B cell (primary cell): Measurements from ENCODE around the gene HERC2. TPM values are rescaled to one million over a fixed set of nuclear protein-coding genes. Genes with fewer than 3 reads are reported as not detected.

Source experiments
- ATAC-seq: fragments of 200-7000 bp; cut with Tn5 transposase; one replicate; pipeline ENCODE4 v1.10.0; 2021; ENCODE audit warnings: low read depth, mild to moderate bottlenecking, moderate number of reproducible peaks, moderate library complexity
- CTCF ChIA-PET: fragments of 350-600 bp; sonication (Branson Sonifier 250); formaldehyde crosslinking; loops from one replicate; lab custom pipeline; 2021; ENCODE audit warnings: antibody characterized with exemption, inconsistent platforms; lab: Charles Lee
- POLR2A ChIA-PET: fragments of 350-600 bp; sonication (Branson Sonifier 250); formaldehyde crosslinking; loops from one replicate; lab custom pipeline; 2021; ENCODE audit warnings: antibody characterized with exemption; lab: Charles Lee
- DNase-seq: peaks from one replicate; pipeline ENCODE4 v3.0.0; 2013
- H2AFZ ChIP-seq: 2 replicates; pipeline ENCODE4 v1.6.1; 2012; ENCODE audit warnings: mild to moderate bottlenecking, low read depth, low read length; ENCODE audit not compliant: insufficient read depth, poor library complexity, severe bottlenecking
- H3K27ac ChIP-seq, 2 donors: 1 replicate in 1 of 2; 2 replicates in 1 of 2; pipeline ENCODE4 v1.5.1; 2012 to 2013; ENCODE audit warnings: low read length in 2 of 2, mild to moderate bottlenecking in 2 of 2, moderate library complexity in 1 of 2
- H3K27me3 ChIP-seq, 4 experiments: fragments of 200-600 bp in 1 of 4; sonication (generic) in 1 of 4; replicated peaks in 1 of 4; 1 replicate in 2 of 4; 2 replicates in 2 of 4; pipeline versions ENCODE4 v1.6.1 to v1.7.0; 2013 to 2016; ENCODE audit warnings: low read length in 3 of 4, mild to moderate bottlenecking in 2 of 4, mixed read lengths in 1 of 4, moderate library complexity in 1 of 4; ENCODE audit not compliant: insufficient read depth in 4 of 4, control insufficient read depth in 3 of 4; ENCODE audit errors: control extremely low read depth in 1 of 4
- H3K36me3 ChIP-seq, 2 experiments: replicated peaks in 1 of 2; 1 replicate in 1 of 2; 2 replicates in 1 of 2; pipeline versions ENCODE4 v1.6.1 to v1.7.1; 2013; ENCODE audit warnings: low read length in 1 of 2; ENCODE audit not compliant: insufficient read depth in 2 of 2, control insufficient read depth in 1 of 2; ENCODE audit errors: control extremely low read depth in 1 of 2, extremely low read depth in 1 of 2
- H3K4me1 ChIP-seq, 2 donors: fragments of 200-600 bp in 1 of 2; sonication (generic) in 1 of 2; 1 replicate in 1 of 2; 2 replicates in 1 of 2; pipeline versions ENCODE4 v1.5.1 to v1.6.1; 2013 to 2017; ENCODE audit warnings: low read length in 2 of 2; ENCODE audit not compliant: control insufficient read depth in 2 of 2, insufficient read depth in 2 of 2
- H3K4me2 ChIP-seq: replicated peaks from 2 replicates; pipeline ENCODE3; 2012; ENCODE audit warnings: mild to moderate bottlenecking, low read depth, low read length; ENCODE audit not compliant: poor library complexity, severe bottlenecking
- H3K4me3 ChIP-seq, 5 experiments: fragments of 200-600 bp in 1 of 5; sonication (generic) in 1 of 5; 1 replicate in 3 of 5; 2 replicates in 2 of 5; pipeline versions ENCODE4 v1.5.1 to v1.7.0; 2011 to 2016; ENCODE audit warnings: low read length in 4 of 5, mild to moderate bottlenecking in 4 of 5, low read depth in 2 of 5, control low read depth in 1 of 5, moderate library complexity in 1 of 5; ENCODE audit not compliant: insufficient read depth in 1 of 5; ENCODE audit errors: control extremely low read depth in 1 of 5, extremely low read depth in 1 of 5
- H3K79me2 ChIP-seq: fragments of 200-600 bp; sonication (generic); one replicate; pipeline ENCODE4 v1.6.0; 2016; ENCODE audit warnings: low read length; ENCODE audit not compliant: control insufficient read depth, insufficient read depth
- H3K9ac ChIP-seq: fragments of 200-600 bp; sonication (generic); 2 replicates; pipeline ENCODE4 v1.6.1; 2017; ENCODE audit warnings: mild to moderate bottlenecking, low read length, moderate library complexity
- H3K9me3 ChIP-seq, 3 donors: one replicate each; pipeline versions ENCODE4 v1.6.1 to v1.7.1; 2013; ENCODE audit warnings: low read length in 2 of 3; ENCODE audit not compliant: control insufficient read depth in 2 of 3, insufficient read depth in 1 of 3; ENCODE audit errors: control extremely low read depth in 1 of 3
- H4K20me1 ChIP-seq: 2 replicates; pipeline ENCODE4 v1.6.0; 2012; ENCODE audit warnings: mild to moderate bottlenecking, low read length; ENCODE audit not compliant: insufficient read depth, control insufficient read depth, poor library complexity, severe bottlenecking
- H3K27ac Mint-ChIP-seq: one replicate; pipeline ENCODE4 v1.8.0; 2021; ENCODE audit warnings: mixed read lengths
- H3K27me3 Mint-ChIP-seq: one replicate; pipeline ENCODE4 v1.8.0; 2021; ENCODE audit warnings: mixed read lengths
- H3K4me1 Mint-ChIP-seq: one replicate; pipeline ENCODE4 v1.8.0; 2021; ENCODE audit warnings: mixed read lengths
- H3K4me3 Mint-ChIP-seq: one replicate; pipeline ENCODE4 v1.8.0; 2021; ENCODE audit warnings: mixed read lengths
- H3K9me3 Mint-ChIP-seq: one replicate; pipeline ENCODE4 v1.8.0; 2022; ENCODE audit warnings: mixed read lengths; ENCODE audit not compliant: insufficient read depth
- EZH2 ChIP-seq: IDR thresholded peaks from 2 replicates; pipeline ENCODE4 v1.6.1; 2012; ENCODE audit warnings: borderline replicate concordance, low read depth, mild to moderate bottlenecking, moderate library complexity, low read length; ENCODE audit not compliant: insufficient read depth, poor library complexity, severe bottlenecking
- WGBS: methylation state at CpG from one replicate; pipeline ENCODE4 v1.1.5; 2013; ENCODE audit warnings: missing lambda C conversion rate; ENCODE audit not compliant: insufficient coverage; 5-methylcytosine and 5-hydroxymethylcytosine counted together
- intact Hi-C: fragments of 100-400 bp; cut with micrococcal nuclease; formaldehyde crosslinking; loops from one replicate; pipeline ENCODE4 v1.10.0; 2022
- polyA plus RNA-seq: library from polyadenylated mRNA; depleted of rRNA; stranded (reverse); fragments of >200 nt; gene quantifications from 2 replicates; pipeline ENCODE4 v1.2.3, GENCODE V29; 2012
- total RNA-seq, 2 donors: library from RNA; stranded (reverse); fragments of 120-200 nt in 1 of 2; gene quantifications; 1 replicate in 1 of 2; 2 replicates in 1 of 2; pipeline versions ENCODE4 v1.2.3 to v1.2.4, GENCODE V29; 2013 to 2022
- TF ChIP-seq, protein P1 (sequence below): fragments of 200-600 bp; IDR thresholded peaks from one replicate; pipeline ENCODE4 v1.8.0; 2022; ENCODE audit warnings: antibody characterized with exemption, mild to moderate bottlenecking

The HERC2 gene
- total and polyA plus RNA-seq, 2 donors (not counting 1 experiment from before 2014, with no cell fraction given): 31.0 to 52.7 TPM

DNA sequence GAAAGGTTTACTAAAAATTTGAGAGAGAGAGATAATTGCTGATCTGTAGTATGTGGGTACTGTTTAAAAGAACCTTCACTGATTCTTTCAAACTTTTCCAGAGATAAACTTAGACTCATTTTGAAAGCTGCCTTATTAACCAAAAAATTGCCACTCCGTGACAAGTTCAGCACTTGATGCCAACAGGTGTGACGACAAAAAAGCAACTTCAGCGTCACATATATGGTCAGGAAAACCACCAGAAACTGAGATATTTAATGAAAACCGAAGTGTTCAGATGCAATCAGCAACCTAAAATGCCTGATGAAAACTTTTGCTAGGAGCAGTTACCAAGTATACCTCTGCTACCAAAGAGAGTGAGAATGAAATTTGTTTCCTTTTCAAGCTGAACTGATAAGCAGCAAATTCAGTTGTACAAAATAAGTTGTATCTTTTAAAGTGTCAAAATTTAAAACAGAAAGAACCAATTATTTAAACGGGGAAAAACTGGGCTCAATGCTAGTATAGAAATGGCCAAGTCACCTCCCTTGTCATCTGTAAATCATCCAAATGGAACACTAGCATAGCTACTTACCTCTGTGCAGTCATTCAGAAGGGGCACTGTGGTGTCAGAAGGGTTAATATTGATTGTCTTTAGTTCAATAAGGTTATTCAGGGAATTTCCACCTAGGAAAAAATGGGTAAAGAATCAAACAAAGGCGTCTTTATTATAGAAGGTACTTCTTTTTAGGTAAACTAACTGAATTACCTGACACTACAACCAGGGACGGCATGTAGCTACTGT lies 131.4 kb downstream of the HERC2 start:
- no peak overlapping the region for H3K9ac ChIP-seq
- H3K27me3 Mint-ChIP-seq: no peaks in the 10 kb centered on the region
- no peaks in the 10 kb centered on the region for H3K4me1 Mint-ChIP-seq
- ATAC-seq (no peak), DNase-seq (no peak)
- ChIA-PET POLR2A (interaction anchor here (0.7 kb wide), 1 partner anchor 45 kb away, joined by 3 read pairs; no protein-coding TSS in a partner anchor), CTCF (no interaction called here)
- H3K27me3 ChIP-seq: no peaks in the 10 kb centered on the region
- no peak overlapping the region for H3K4me3 ChIP-seq
- H3K27ac Mint-ChIP-seq: no peak overlapping the region
- WGBS: 94% methylated on average over 4 of the region's 7 CpGs
- H3K4me2 ChIP-seq: no peak overlapping the region
- no peak overlapping the region for H3K27ac ChIP-seq
- peaks cover 3% of the 10 kb centered on the region for H3K9me3 Mint-ChIP-seq
- intact Hi-C loops: no loop called here
- H2AFZ ChIP-seq: no peak overlapping the region
- H3K79me2 ChIP-seq: no peaks in the 10 kb centered on the region
- TF ChIP-seq EZH2: no peak
- TF ChIP-seq, protein P1, sequence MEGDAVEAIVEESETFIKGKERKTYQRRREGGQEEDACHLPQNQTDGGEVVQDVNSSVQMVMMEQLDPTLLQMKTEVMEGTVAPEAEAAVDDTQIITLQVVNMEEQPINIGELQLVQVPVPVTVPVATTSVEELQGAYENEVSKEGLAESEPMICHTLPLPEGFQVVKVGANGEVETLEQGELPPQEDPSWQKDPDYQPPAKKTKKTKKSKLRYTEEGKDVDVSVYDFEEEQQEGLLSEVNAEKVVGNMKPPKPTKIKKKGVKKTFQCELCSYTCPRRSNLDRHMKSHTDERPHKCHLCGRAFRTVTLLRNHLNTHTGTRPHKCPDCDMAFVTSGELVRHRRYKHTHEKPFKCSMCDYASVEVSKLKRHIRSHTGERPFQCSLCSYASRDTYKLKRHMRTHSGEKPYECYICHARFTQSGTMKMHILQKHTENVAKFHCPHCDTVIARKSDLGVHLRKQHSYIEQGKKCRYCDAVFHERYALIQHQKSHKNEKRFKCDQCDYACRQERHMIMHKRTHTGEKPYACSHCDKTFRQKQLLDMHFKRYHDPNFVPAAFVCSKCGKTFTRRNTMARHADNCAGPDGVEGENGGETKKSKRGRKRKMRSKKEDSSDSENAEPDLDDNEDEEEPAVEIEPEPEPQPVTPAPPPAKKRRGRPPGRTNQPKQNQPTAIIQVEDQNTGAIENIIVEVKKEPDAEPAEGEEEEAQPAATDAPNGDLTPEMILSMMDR: no peak
- no peaks in the 10 kb centered on the region for H4K20me1 ChIP-seq
- no peaks in the 10 kb centered on the region for H3K4me1 ChIP-seq
- H3K36me3 ChIP-seq: peaks cover 10 to 36% of the 10 kb centered on the region in 2 experiments
- H3K9me3 ChIP-seq: no peaks in the 10 kb centered on the region
- H3K4me3 Mint-ChIP-seq: no peak overlapping the region

DNA sequence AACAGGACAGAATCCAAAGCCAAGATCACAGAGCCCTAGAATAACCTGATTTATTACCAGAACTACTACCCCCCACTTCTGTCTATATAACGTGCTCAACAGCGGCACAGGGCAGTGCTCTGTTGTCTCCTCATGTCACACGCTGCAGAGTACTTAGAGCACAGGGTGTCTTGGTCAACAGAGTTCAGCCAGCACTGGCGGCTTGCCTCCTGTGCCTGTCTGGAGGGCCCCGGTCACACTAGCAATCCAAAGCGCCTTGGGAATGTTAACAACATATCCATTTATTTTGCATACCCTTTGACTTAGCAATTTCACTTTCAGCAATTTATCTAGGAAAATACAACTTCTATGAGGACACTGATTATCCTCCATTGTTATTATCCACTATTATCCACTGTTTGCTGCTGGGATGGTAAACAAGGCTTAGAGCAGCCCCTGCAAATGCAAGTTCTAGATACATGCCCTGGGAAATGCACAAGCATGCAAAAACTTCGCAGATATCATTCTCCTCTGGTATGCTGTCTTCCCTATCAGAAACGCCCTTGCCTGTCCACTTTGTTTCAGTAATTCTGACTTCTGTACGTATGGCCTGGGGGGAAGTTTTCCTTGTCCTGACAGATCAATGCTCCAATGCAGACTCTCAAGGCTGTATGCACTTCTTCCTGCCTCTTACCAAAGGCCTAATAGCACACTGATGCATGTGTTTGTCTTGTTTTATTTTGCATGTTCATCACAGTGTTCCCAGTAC lies 136.7 kb downstream of the HERC2 start:
- peaks cover 14 to 32% of the 10 kb centered on the region in 2 experiments for H3K36me3 ChIP-seq
- H3K9me3 ChIP-seq: no peaks in the 10 kb centered on the region
- H3K79me2 ChIP-seq: no peaks in the 10 kb centered on the region
- no peak overlapping the region for H3K4me3 ChIP-seq
- no peaks in the 10 kb centered on the region for H3K27me3 ChIP-seq
- Mint-ChIP-seq H3K9me3 (no peaks in the 10 kb centered on the region), H3K27me3 (no peaks in the 10 kb centered on the region), H3K4me3 (no peak overlapping the region), H3K27ac (no peak overlapping the region), H3K4me1 (no peaks in the 10 kb centered on the region)
- intact Hi-C loops: no loop called here
- no peak overlapping the region for H3K4me2 ChIP-seq
- no peak for DNase-seq
- TF ChIP-seq EZH2: no peak
- TF ChIP-seq, protein P1: no peak
- H3K27ac ChIP-seq: no peak overlapping the region
- ChIA-PET POLR2A (no interaction called here), CTCF (no interaction called here)
- ATAC-seq: no peak
- no peaks in the 10 kb centered on the region for H3K4me1 ChIP-seq
- no peak overlapping the region for H3K9ac ChIP-seq
- 97% methylated on average over 8 of the region's 9 CpGs for WGBS
- H4K20me1 ChIP-seq: no peaks in the 10 kb centered on the region
- H2AFZ ChIP-seq: no peak overlapping the region
